ENCODE data around the gene SLC30A4.
A peak's percentile ranks its signal among the peaks of the same experiment; 100 is the strongest.

Gene SLC30A4, protein sequence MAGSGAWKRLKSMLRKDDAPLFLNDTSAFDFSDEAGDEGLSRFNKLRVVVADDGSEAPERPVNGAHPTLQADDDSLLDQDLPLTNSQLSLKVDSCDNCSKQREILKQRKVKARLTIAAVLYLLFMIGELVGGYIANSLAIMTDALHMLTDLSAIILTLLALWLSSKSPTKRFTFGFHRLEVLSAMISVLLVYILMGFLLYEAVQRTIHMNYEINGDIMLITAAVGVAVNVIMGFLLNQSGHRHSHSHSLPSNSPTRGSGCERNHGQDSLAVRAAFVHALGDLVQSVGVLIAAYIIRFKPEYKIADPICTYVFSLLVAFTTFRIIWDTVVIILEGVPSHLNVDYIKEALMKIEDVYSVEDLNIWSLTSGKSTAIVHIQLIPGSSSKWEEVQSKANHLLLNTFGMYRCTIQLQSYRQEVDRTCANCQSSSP

GRCh38 chr15:45522328-45523165, at the start of gene SLC30A4:
Gene SLC30A4, minus strand, starts transcription at chr15:45522755. Its CDS starts 401 bp downstream, at chr15:45522354.
- Histone ChIP-seq H3K27ac (ENCODE audit: low read length) (no peak within 1 kb of the TSS), H3K9me3 (ENCODE audit: control insufficient read depth, insufficient read depth, low read length) (no peaks in the 10 kb centered on the region), H3K4me1 (ENCODE audit: control insufficient read depth, insufficient read depth, low read length) (no peaks in the 10 kb centered on the region), H3K36me3 (ENCODE audit: control insufficient read depth, insufficient read depth, low read length) (no peaks in the 10 kb centered on the region), H3K4me3 (ENCODE audit: low read length) (peak within 1 kb of the TSS; percentile 46; the same call in 1 of the 2 replicates), H3K27me3 (ENCODE audit: control insufficient read depth, insufficient read depth, low read length) (peaks cover 28% of the 10 kb centered on the region)
- WGBS (ENCODE audit: insufficient coverage, insufficient read length), result no CpG with 5 or more reads among the region's 106 CpGs
- DNase-seq (ENCODE audit: low read depth, low spot score), result no peak

GRCh38 chr15:45555934-45556608, 33.5 kb upstream of the SLC30A4 start:
- H3K36me3 ChIP-seq (ENCODE audit: control insufficient read depth, insufficient read depth, low read length), result no peaks in the 10 kb centered on the region
- H3K4me3 ChIP-seq (ENCODE audit: low read length), result no peak overlapping the region
- H3K9me3 ChIP-seq (ENCODE audit: control insufficient read depth, insufficient read depth, low read length), result no peaks in the 10 kb centered on the region
- H3K27ac ChIP-seq (ENCODE audit: low read length), result no peak overlapping the region
- no peaks in the 10 kb centered on the region for H3K4me1 ChIP-seq (ENCODE audit: control insufficient read depth, insufficient read depth, low read length)
- no peak for DNase-seq (ENCODE audit: low read depth, low spot score)
- no peaks in the 10 kb centered on the region; the same call in 1 of the 2 replicates for H3K27me3 ChIP-seq (ENCODE audit: control insufficient read depth, insufficient read depth, low read length)
- no CpG with 5 or more reads among the region's 3 CpGs for WGBS (ENCODE audit: insufficient coverage, insufficient read length)

- Histone ChIP-seq H3K4me1 (ENCODE audit: control insufficient read depth, insufficient read depth, low read length) (peaks cover 1% of the 10 kb centered on the region; the same call in 1 of the 2 replicates), H3K36me3 (ENCODE audit: control insufficient read depth, insufficient read depth, low read length) (no peaks in the 10 kb centered on the region), H3K27ac (ENCODE audit: low read length) (no peak overlapping the region), H3K4me3 (ENCODE audit: low read length) (no peak overlapping the region), H3K9me3 (ENCODE audit: control insufficient read depth, insufficient read depth, low read length) (no peaks in the 10 kb centered on the region), H3K27me3 (ENCODE audit: control insufficient read depth, insufficient read depth, low read length) (no peaks in the 10 kb centered on the region; the same call in 1 of the 2 replicates)
- no CpG with 5 or more reads among the region's 3 CpGs for WGBS (ENCODE audit: insufficient coverage, insufficient read length)
- no peak for DNase-seq (ENCODE audit: low read depth, low spot score)
Observed at GRCh38 chr15:45551676-45552075, 29.1 kb upstream of the SLC30A4 start.

DNA sequence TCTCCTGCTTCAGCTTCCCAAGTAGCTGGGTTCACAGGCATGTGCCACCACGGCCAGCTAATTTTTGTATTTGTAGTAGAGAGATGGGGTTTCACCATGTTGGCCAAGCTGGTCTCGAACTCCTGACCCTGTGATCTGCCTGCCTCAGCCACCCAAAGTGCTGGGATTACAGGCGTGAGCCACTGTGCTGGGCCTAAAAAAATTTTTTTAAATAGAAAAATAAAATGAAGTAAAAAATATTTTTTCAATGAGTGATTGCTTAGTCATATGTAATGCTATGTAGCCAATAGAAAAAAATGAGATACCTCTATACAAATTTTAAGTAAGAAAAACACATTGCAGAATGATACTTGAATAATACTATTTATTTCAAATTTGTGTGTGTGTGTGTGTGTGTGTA, 27.9 kb upstream of the SLC30A4 start:
- H3K27ac ChIP-seq (ENCODE audit: low read length), result no peak overlapping the region
- H3K36me3 ChIP-seq (ENCODE audit: control insufficient read depth, insufficient read depth, low read length), result no peaks in the 10 kb centered on the region
- H3K4me3 ChIP-seq (ENCODE audit: low read length), result no peak overlapping the region
- H3K4me1 ChIP-seq (ENCODE audit: control insufficient read depth, insufficient read depth, low read length), result peaks cover 1% of the 10 kb centered on the region; the same call in 1 of the 2 replicates
- DNase-seq (ENCODE audit: low read depth, low spot score), result no peak
- no peaks in the 10 kb centered on the region for H3K9me3 ChIP-seq (ENCODE audit: control insufficient read depth, insufficient read depth, low read length)
- H3K27me3 ChIP-seq (ENCODE audit: control insufficient read depth, insufficient read depth, low read length), result no peaks in the 10 kb centered on the region
- WGBS (ENCODE audit: insufficient coverage, insufficient read length), result no CpG with 5 or more reads among the region's 3 CpGs

DNA sequence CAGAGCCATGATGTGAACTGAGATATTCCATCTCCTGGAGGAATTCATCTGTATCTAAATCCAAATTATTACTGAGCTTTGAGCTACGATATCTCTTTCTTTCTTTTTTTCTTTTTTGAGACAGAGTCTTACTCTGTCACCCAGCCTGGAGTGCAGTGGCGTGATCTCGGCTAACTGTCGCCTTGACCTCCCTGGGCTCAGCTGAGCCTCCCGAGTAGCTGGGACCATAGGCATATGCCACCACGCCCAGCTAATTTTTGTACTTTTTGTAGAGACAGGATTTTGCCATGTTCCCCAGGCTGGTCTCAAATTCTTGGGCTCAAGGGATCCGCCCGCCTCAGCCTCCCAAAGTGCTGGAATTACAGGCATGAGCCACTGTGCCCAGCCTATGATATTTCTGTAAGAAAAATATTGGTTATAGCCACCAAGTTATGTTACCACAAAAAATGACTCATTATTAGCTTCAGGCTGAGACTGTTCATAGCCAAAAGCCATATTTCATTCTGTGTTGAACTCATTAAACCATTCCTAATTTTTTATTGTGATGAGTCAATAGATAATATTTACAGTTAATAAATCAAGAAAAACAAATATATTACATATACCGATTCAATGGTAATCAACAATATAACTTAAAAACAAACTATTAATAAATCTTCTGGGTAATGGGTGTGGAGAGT, 27.1 kb upstream of the SLC30A4 start:
- Histone ChIP-seq H3K9me3 (ENCODE audit: control insufficient read depth, insufficient read depth, low read length) (no peaks in the 10 kb centered on the region), H3K4me1 (ENCODE audit: control insufficient read depth, insufficient read depth, low read length) (peaks cover 1% of the 10 kb centered on the region; the same call in 1 of the 2 replicates), H3K4me3 (ENCODE audit: low read length) (no peak overlapping the region), H3K36me3 (ENCODE audit: control insufficient read depth, insufficient read depth, low read length) (no peaks in the 10 kb centered on the region), H3K27me3 (ENCODE audit: control insufficient read depth, insufficient read depth, low read length) (no peaks in the 10 kb centered on the region), H3K27ac (ENCODE audit: low read length) (no peak overlapping the region)
- WGBS (ENCODE audit: insufficient coverage, insufficient read length), result no CpG with 5 or more reads among the region's 9 CpGs
- DNase-seq (ENCODE audit: low read depth, low spot score), result no peak

DNA sequence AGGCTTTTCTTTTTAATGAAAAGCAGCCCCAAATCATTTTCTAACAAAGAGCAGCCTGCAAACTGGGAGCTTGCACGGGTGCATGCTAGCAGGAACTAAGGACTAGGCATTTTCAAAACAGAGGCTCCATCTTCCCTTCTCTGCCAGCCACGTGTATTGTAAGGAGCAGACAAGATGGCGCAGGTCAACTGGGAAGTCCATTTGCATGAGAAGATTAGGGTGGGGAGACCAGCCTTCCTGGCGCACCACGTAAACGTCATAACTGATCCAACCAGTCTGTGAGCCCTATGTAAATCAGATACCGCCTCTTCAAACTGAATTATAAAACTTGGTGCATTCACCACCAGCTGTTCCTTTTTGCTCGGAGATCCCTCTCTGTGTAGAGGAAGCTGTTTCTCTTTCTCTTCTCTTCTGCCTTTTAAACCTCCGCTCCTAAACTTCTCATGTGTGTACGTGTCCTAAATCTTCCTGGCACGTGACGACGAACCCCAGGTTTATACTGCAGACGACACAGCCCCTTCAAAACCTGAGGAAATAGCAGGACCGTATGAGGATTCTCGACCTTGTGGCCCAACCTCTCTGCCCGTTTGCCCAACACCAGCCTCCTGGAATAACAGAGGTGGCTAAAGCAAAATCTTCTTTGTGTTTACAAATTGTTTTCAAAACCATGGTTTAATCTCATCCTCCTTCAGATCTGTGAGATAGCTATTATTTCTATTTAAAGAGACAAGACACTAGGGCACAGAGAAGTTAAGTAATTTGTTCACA, 26.4 kb upstream of the SLC30A4 start:
- H3K36me3 ChIP-seq (ENCODE audit: control insufficient read depth, insufficient read depth, low read length), result no peaks in the 10 kb centered on the region
- no peak for DNase-seq (ENCODE audit: low read depth, low spot score)
- no peak overlapping the region for H3K4me3 ChIP-seq (ENCODE audit: low read length)
- H3K4me1 ChIP-seq (ENCODE audit: control insufficient read depth, insufficient read depth, low read length), result peaks cover 1% of the 10 kb centered on the region; the same call in 1 of the 2 replicates
- no peak overlapping the region for H3K27ac ChIP-seq (ENCODE audit: low read length)
- H3K27me3 ChIP-seq (ENCODE audit: control insufficient read depth, insufficient read depth, low read length), result no peaks in the 10 kb centered on the region
- no CpG with 5 or more reads among the region's 17 CpGs for WGBS (ENCODE audit: insufficient coverage, insufficient read length)
- H3K9me3 ChIP-seq (ENCODE audit: control insufficient read depth, insufficient read depth, low read length), result no peaks in the 10 kb centered on the region

GRCh38 chr15:45546789-45547188, 24.2 kb upstream of the SLC30A4 start:
- DNase-seq (ENCODE audit: low read depth, low spot score), result no peak
- Histone ChIP-seq H3K4me3 (ENCODE audit: low read length) (no peak overlapping the region), H3K9me3 (ENCODE audit: control insufficient read depth, insufficient read depth, low read length) (no peaks in the 10 kb centered on the region), H3K36me3 (ENCODE audit: control insufficient read depth, insufficient read depth, low read length) (no peaks in the 10 kb centered on the region), H3K27ac (ENCODE audit: low read length) (no peak overlapping the region), H3K4me1 (ENCODE audit: control insufficient read depth, insufficient read depth, low read length) (peaks cover 1% of the 10 kb centered on the region; the same call in 1 of the 2 replicates), H3K27me3 (ENCODE audit: control insufficient read depth, insufficient read depth, low read length) (no peaks in the 10 kb centered on the region)
- WGBS (ENCODE audit: insufficient coverage, insufficient read length), result no CpG with 5 or more reads among the region's 7 CpGs

GRCh38 chr15:45544266-45545023, 21.9 kb upstream of the SLC30A4 start:
- DNase-seq (ENCODE audit: low read depth, low spot score), result no peak
- Histone ChIP-seq H3K27ac (ENCODE audit: low read length) (no peak overlapping the region), H3K9me3 (ENCODE audit: control insufficient read depth, insufficient read depth, low read length) (no peaks in the 10 kb centered on the region), H3K27me3 (ENCODE audit: control insufficient read depth, insufficient read depth, low read length) (no peaks in the 10 kb centered on the region), H3K4me1 (ENCODE audit: control insufficient read depth, insufficient read depth, low read length) (peaks cover 1% of the 10 kb centered on the region; the same call in 1 of the 2 replicates), H3K36me3 (ENCODE audit: control insufficient read depth, insufficient read depth, low read length) (no peaks in the 10 kb centered on the region), H3K4me3 (ENCODE audit: low read length) (no peak overlapping the region)
- WGBS (ENCODE audit: insufficient coverage, insufficient read length), result no CpG with 5 or more reads among the region's 4 CpGs

DNA sequence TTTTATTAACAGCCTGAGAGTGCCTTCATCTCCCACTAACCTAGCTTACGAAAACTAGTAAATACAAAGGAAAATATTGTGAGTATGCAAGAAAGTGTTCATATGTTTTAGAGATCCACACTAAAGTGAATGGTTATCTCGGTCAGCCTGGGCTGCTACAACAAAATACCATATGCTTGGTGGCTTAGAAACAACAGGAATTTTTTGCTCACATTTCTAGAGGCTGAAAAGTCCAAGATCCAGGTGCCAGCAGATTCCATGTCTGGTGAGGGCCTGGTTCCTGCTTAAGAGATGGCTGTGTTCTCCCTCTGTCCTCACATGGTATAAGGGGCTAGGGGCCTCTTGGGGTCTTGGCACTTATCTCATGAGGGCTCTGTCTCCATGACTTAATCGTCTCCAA, 20.5 kb upstream of the SLC30A4 start:
- no peaks in the 10 kb centered on the region for H3K36me3 ChIP-seq (ENCODE audit: control insufficient read depth, insufficient read depth, low read length)
- no peaks in the 10 kb centered on the region for H3K27me3 ChIP-seq (ENCODE audit: control insufficient read depth, insufficient read depth, low read length)
- no peak overlapping the region for H3K27ac ChIP-seq (ENCODE audit: low read length)
- no peak for DNase-seq (ENCODE audit: low read depth, low spot score)
- no peaks in the 10 kb centered on the region for H3K9me3 ChIP-seq (ENCODE audit: control insufficient read depth, insufficient read depth, low read length)
- no CpG with 5 or more reads among the region's 3 CpGs for WGBS (ENCODE audit: insufficient coverage, insufficient read length)
- H3K4me1 ChIP-seq (ENCODE audit: control insufficient read depth, insufficient read depth, low read length), result peaks cover 1% of the 10 kb centered on the region; the same call in 1 of the 2 replicates
- no peak overlapping the region for H3K4me3 ChIP-seq (ENCODE audit: low read length)
